DMS153 treated with DMSO at 0.1 percent for 48 hours (cell line): ENCODE measurements around the gene LCLAT1.
"Not testable (repeated sequence)": the region's sequence is repeated elsewhere in the genome, so short reads cannot be mapped to it uniquely, and the experiment has no call there.

Experiments used
- DNase-seq: peaks from one replicate; lab custom pipeline; 2025; ENCODE audit not compliant: unreplicated experiment; lab: John Stamatoyannopoulos, UW

LCLAT1 gene

GRCh38 chr2:30633039-30633438 lies 186.0 kb downstream of the LCLAT1 start:
- no peak for DNase-seq

DNA sequence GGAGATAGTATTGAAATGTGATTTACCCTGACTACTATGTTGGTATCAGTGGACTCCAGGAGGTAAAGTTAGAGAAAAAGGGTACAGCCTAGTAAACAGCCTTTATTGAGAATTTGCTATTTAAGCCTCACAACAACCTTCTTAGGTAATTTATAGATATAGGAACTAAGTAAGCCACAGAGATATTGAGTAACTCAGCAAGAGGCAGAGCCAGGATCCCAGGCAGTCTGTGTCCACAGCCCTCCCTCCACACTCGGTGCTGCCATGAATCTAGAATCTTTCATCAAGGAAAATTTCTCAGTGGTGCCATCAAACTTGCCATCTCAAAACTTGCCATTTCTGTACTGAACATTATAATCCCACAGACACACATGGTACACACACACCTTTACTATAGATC lies 189.3 kb downstream of the LCLAT1 start:
- no peak for DNase-seq

- DNase-seq, result no peak
Observed at GRCh38 chr2:30639836-30640235, 192.8 kb downstream of the LCLAT1 start.

- peak; percentile 66 for DNase-seq
Observed at GRCh38 chr2:30641765-30642345, 194.8 kb downstream of the LCLAT1 start.

- not testable (repeated sequence) for DNase-seq
Observed at GRCh38 chr2:30643013-30643412, 196.0 kb downstream of the LCLAT1 start.

DNA sequence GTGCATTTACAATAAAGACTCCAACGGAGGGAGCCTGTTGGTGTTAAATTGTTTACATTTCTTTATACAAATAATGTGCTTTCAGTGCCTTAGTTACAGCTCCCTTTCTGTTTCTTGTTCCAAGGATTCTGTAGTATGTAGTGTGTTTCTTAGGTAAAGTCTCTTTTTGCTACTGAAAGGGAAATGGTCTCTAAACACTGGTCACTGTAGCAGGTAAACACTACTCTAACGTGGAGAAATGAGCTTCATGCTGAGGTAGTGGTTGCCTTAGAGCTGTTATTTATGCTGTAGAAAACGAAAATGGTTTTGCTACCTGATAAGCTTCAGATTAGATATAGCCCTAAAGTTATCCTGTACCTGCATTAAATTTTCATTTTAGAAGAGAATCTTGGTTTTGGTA lies 196.6 kb downstream of the LCLAT1 start:
- DNase-seq, result no peak

GRCh38 chr2:30645081-30645744 lies 198.2 kb downstream of the LCLAT1 start:
- DNase-seq, result no peak

GRCh38 chr2:30645745-30646119 lies 198.7 kb downstream of the LCLAT1 start:
- DNase-seq, result no peak

GRCh38 chr2:30647752-30648457 lies 200.9 kb downstream of the LCLAT1 start:
- no peak for DNase-seq

- DNase-seq, result no peak
Observed at GRCh38 chr2:30649278-30649677, 202.2 kb downstream of the LCLAT1 start.

DNA sequence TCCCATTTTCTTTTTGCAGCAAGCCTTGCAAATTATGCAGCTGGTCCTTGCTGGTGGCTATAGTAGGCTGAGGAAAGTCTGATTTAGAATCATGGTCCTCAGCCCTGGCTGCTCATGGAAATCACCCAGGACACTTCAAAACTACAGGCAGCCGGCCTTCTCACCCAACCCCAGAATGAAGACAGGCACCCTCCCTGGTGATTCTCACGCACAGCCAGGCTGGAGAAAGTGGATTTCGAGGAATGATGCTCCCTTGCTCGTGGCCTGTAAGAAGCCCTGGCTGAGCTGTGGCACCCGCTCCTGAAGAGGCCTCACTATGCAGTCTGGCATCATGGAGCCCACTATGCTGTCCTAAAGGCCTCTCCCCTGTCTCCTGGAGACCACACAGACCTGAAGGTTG lies 202.8 kb downstream of the LCLAT1 start:
- no peak for DNase-seq

DNA sequence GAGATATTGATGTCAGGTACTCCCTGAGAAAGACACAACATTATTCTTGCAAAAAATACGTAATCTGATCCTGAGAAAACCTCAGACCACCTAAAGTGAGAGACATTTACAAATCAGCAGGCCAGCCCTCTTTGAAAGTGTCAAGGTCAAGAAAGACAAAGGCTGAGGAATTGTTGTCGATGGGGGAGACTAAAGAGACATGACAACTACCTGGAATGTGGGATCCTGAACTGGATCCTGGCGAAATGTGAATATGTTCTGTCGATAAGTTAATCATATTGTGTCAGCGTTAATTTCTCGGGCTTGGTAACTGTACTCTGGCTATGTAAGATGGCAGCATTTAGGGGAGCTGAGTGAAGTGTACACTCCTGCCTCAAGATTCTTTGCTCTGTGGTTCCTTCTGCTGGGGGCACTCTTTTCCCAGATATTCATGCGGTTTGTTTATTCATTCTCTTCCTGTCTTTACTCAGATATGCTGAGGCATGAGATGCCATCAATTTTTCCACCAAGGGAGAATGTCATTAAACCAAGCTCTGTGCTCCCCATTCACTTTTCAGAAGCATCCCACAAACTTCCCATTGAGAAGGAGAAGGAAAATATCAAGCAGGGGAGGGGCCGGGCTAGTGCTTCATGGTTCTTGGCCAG lies 205.3 kb downstream of the LCLAT1 start:
- no peak for DNase-seq

DNA sequence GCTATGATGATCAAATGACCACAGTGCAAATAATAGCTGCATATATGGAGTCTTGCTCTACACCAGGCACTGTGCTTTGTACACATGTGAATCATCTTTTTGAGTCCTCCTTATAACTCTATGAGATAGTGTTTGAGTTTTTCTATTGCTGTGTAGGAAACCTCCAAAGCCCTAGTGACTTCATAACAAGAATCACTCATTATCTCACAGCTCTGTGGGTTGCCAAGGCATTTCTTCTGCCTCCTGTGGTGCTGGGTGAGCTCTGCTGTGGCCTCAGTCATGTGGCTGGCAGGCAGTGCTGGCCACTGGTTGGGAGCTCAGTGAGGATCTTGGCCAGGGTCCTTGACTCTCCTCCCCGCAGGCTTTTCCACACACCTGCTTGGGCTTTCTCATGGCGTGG lies 206.8 kb downstream of the LCLAT1 start:
- no peak for DNase-seq

GRCh38 chr2:30654404-30654803 lies 207.4 kb downstream of the LCLAT1 start:
- no peak for DNase-seq

DNA sequence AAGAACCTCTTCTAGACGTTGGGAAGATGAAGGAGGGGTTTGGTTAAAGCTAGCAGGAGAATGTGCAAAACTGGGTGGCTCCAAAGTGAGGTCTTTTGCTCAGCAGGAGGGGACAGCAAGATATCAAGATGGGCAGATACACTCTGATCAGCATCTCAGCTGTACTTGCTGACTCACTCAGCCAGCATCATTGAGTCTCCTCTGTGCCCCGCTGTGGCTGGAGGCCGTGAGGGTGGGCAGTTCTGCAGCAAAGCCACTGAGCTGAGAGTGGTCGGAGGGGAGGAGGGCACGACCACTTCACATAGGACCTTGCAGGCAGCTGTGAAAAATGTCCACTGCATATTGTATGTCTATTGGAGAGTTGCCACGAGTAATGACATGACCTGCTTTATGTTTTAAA lies 208.2 kb downstream of the LCLAT1 start:
- no peak for DNase-seq

GRCh38 chr2:30655660-30656059 lies 208.6 kb downstream of the LCLAT1 start:
- DNase-seq, result no peak

- no peak for DNase-seq
Observed at GRCh38 chr2:30656079-30656478, 209.0 kb downstream of the LCLAT1 start.

- DNase-seq, result no peak
Observed at GRCh38 chr2:30661173-30662107, 214.4 kb downstream of the LCLAT1 start.

DNA sequence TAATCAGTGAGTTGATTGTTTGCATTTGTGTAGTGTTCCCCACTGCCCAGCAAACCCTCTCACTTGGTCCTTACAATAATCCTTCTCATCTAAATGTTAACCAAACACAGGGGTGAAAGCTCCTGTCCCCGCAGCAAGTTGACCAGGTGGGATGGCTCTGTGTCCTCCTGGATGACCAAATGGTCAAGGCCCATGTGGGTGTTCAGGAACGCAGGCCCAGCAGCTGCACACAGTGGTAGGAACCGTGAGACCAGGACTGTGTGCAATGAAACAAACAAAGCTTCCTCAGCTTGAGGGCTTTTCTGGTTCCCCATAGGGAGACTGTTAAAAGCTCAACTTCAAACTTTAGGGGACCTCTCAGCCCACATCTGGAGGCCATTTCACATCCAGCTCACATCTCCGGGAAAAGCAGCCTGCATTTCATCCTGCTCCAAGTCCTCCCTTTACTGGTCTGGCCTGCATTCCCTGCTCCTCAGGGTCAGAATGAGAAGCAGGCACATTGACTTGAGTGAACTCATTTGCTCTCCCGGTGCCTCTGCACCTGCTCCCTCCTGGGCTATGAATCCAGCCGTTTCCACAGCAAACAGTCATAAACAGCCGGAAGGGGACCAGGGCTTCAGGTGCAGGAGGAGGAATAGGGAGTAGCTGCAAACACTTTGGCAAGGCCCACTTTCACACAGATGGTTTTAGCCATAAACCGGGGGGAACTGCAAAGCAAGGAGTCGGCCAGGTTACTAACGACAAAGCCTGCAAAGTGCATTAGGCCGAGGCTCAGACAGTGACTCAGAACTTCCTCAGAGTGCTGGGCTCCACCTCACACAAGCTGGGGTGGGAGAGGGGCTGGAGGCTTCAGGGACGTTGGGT lies 215.5 kb downstream of the LCLAT1 start:
- DNase-seq, result peak; percentile 75

GRCh38 chr2:30663321-30663720 lies 216.3 kb downstream of the LCLAT1 start:
- no peak for DNase-seq
